Neural progenitor cell (in vitro differentiated cells): ENCODE data around the gene PGM2. TPM values are rescaled to one million over a fixed set of nuclear protein-coding genes. Genes with fewer than 3 reads are reported as not detected.

Experiments
- DNase-seq: peaks from one replicate; pipeline ENCODE4 v3.0.0-alpha.2; 2016; ENCODE audit warnings: low spot score
- H2AFZ ChIP-seq: fragments of 200-600 bp; sonication (generic); replicated peaks from 2 replicates; pipeline ENCODE4 v1.6.1; 2016; ENCODE audit warnings: antibody characterized with exemption
- H3F3A ChIP-seq: fragments of 200-600 bp; sonication (generic); 2 replicates; pipeline ENCODE4 v1.6.1; 2016; ENCODE audit warnings: antibody characterized with exemption, low read depth
- H3K27ac ChIP-seq: fragments of 200-600 bp; sonication (generic); 2 replicates; pipeline ENCODE4 v1.5.1; 2016; ENCODE audit warnings: mild to moderate bottlenecking
- H3K27me3 ChIP-seq: fragments of 200-600 bp; sonication (generic); 2 replicates; pipeline ENCODE4 v1.6.1; 2016; ENCODE audit warnings: mild to moderate bottlenecking, moderate library complexity
- H3K36me3 ChIP-seq: fragments of 200-600 bp; sonication (generic); 2 replicates; pipeline ENCODE4 v1.5.1; 2016
- H3K4me1 ChIP-seq: fragments of 200-600 bp; sonication (generic); 2 replicates; pipeline ENCODE4 v1.6.1; 2016; ENCODE audit warnings: mixed run types
- H3K4me2 ChIP-seq: fragments of 200-600 bp; sonication (generic); 2 replicates; pipeline ENCODE4 v1.6.1; 2016
- H3K4me3 ChIP-seq: fragments of 200-600 bp; sonication (generic); 2 replicates; pipeline ENCODE4 v1.5.1; 2016
- H3K79me2 ChIP-seq: fragments of 200-600 bp; sonication (generic); 2 replicates; pipeline ENCODE4 v1.6.1; 2016; ENCODE audit warnings: low read depth
- H3K9ac ChIP-seq: fragments of 200-600 bp; sonication (generic); 2 replicates; pipeline ENCODE4 v1.6.1; 2016
- H3K9me3 ChIP-seq: fragments of 200-600 bp; sonication (generic); 2 replicates; pipeline ENCODE4 v1.5.1; 2016; ENCODE audit warnings: low read depth
- H4K20me1 ChIP-seq: fragments of 200-600 bp; sonication (generic); 2 replicates; pipeline ENCODE4 v1.6.1; 2016; ENCODE audit warnings: low read depth
- H3K27ac Mint-ChIP-seq: 3 replicates; pipeline ENCODE4 v1.8.0; 2021; ENCODE audit warnings: mixed read lengths
- H3K27me3 Mint-ChIP-seq: 2 replicates; pipeline ENCODE4 v1.8.0; 2022; ENCODE audit warnings: low read depth, mild to moderate bottlenecking, inconsistent platforms, moderate library complexity, mixed read lengths; ENCODE audit not compliant: insufficient read depth
- H3K36me3 Mint-ChIP-seq: 3 replicates; pipeline ENCODE4 v1.8.0; 2021; ENCODE audit warnings: mixed read lengths
- H3K4me1 Mint-ChIP-seq: 3 replicates; pipeline ENCODE4 v1.8.0; 2021; ENCODE audit warnings: mixed read lengths
- H3K4me3 Mint-ChIP-seq: 3 replicates; pipeline ENCODE4 v1.8.0; 2021; ENCODE audit warnings: mild to moderate bottlenecking, moderate library complexity, mixed read lengths
- H3K9me3 Mint-ChIP-seq: 3 replicates; pipeline ENCODE4 v1.8.0; 2020; ENCODE audit warnings: mixed read lengths
- EZH2 ChIP-seq: fragments of 200-600 bp; sonication (generic); IDR thresholded peaks from 2 replicates; pipeline ENCODE4 v1.6.1; 2017; ENCODE audit warnings: antibody characterized with exemption, mild to moderate bottlenecking, moderate library complexity
- EZH2phosphoT487 ChIP-seq: fragments of 200-600 bp; sonication (generic); IDR thresholded peaks from 2 replicates; pipeline ENCODE4 v1.6.1; 2017; ENCODE audit warnings: antibody characterized with exemption
- total RNA-seq: library from RNA; depleted of rRNA; stranded (reverse); fragments of >200 nt; gene quantifications from 2 replicates; pipeline ENCODE4 v1.2.3, GENCODE V29; 2015; ENCODE audit warnings: low replicate concordance
- TF ChIP-seq, protein P1 (sequence below): fragments of 200-600 bp; sonication (generic); IDR thresholded peaks from 2 replicates; pipeline ENCODE4 v1.5.1; 2017; ENCODE audit warnings: antibody characterized with exemption, mild to moderate bottlenecking

PGM2 gene
- total RNA-seq, 1 donor from 2014 or later, result 20.1 TPM

DNA sequence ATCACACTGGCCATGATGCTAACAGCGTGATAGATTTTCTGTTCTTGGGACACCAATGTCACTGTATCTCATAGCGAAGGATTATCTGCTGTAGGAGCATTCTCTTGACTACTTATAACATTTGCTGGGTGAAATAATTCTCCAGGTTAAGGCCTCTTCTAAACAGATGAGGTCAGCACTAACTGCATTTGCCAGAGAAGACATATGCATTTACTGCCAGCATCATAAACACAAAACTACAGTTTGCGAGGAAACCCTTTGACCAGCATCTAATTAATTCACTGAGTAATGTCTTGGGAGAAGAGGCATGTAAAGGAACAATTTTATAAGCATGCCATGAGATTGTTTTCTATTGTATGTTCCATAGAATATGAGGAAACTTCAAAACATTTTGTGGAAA, 78.3 kb downstream of the PGM2 start:
- Histone ChIP-seq H3F3A (no peaks in the 10 kb centered on the region), H4K20me1 (no peaks in the 10 kb centered on the region), H3K4me1 (no peaks in the 10 kb centered on the region), H3K9ac (no peak overlapping the region), H3K79me2 (no peaks in the 10 kb centered on the region), H3K4me3 (no peak overlapping the region), H3K9me3 (no peaks in the 10 kb centered on the region), H3K27me3 (no peaks in the 10 kb centered on the region), H3K36me3 (no peaks in the 10 kb centered on the region), H3K4me2 (no peak overlapping the region), H3K27ac (no peak overlapping the region), H2AFZ (no peak overlapping the region)
- H3K4me3 Mint-ChIP-seq, result no peak overlapping the region
- H3K9me3 Mint-ChIP-seq, result no peaks in the 10 kb centered on the region
- no peaks in the 10 kb centered on the region for H3K27me3 Mint-ChIP-seq
- DNase-seq, result no peak
- no peaks in the 10 kb centered on the region for H3K36me3 Mint-ChIP-seq
- H3K27ac Mint-ChIP-seq, result no peak overlapping the region
- no peak for TF ChIP-seq EZH2
- TF ChIP-seq, protein P1, sequence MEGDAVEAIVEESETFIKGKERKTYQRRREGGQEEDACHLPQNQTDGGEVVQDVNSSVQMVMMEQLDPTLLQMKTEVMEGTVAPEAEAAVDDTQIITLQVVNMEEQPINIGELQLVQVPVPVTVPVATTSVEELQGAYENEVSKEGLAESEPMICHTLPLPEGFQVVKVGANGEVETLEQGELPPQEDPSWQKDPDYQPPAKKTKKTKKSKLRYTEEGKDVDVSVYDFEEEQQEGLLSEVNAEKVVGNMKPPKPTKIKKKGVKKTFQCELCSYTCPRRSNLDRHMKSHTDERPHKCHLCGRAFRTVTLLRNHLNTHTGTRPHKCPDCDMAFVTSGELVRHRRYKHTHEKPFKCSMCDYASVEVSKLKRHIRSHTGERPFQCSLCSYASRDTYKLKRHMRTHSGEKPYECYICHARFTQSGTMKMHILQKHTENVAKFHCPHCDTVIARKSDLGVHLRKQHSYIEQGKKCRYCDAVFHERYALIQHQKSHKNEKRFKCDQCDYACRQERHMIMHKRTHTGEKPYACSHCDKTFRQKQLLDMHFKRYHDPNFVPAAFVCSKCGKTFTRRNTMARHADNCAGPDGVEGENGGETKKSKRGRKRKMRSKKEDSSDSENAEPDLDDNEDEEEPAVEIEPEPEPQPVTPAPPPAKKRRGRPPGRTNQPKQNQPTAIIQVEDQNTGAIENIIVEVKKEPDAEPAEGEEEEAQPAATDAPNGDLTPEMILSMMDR, result no peak
- no peak for TF ChIP-seq EZH2phosphoT487
- peaks cover 18% of the 10 kb centered on the region for H3K4me1 Mint-ChIP-seq

GRCh38 chr4:37905533-37906169, 79.2 kb downstream of the PGM2 start:
- H3K27ac ChIP-seq, result no peak overlapping the region
- Mint-ChIP-seq H3K9me3 (no peaks in the 10 kb centered on the region), H3K27ac (no peak overlapping the region), H3K27me3 (no peaks in the 10 kb centered on the region), H3K4me1 (peaks cover 18% of the 10 kb centered on the region), H3K4me3 (no peak overlapping the region), H3K36me3 (no peaks in the 10 kb centered on the region)
- DNase-seq, result no peak
- H3K4me1 ChIP-seq, result no peaks in the 10 kb centered on the region
- H3K9me3 ChIP-seq, result no peaks in the 10 kb centered on the region
- H2AFZ ChIP-seq, result no peak overlapping the region
- no peaks in the 10 kb centered on the region for H4K20me1 ChIP-seq
- H3F3A ChIP-seq, result no peaks in the 10 kb centered on the region
- H3K9ac ChIP-seq, result no peak overlapping the region
- no peaks in the 10 kb centered on the region for H3K27me3 ChIP-seq
- no peak overlapping the region for H3K4me3 ChIP-seq
- H3K36me3 ChIP-seq, result no peaks in the 10 kb centered on the region
- H3K79me2 ChIP-seq, result no peaks in the 10 kb centered on the region
- TF ChIP-seq, protein P1, result no peak
- TF ChIP-seq EZH2 (no peak), EZH2phosphoT487 (no peak)
- H3K4me2 ChIP-seq, result no peak overlapping the region

DNA sequence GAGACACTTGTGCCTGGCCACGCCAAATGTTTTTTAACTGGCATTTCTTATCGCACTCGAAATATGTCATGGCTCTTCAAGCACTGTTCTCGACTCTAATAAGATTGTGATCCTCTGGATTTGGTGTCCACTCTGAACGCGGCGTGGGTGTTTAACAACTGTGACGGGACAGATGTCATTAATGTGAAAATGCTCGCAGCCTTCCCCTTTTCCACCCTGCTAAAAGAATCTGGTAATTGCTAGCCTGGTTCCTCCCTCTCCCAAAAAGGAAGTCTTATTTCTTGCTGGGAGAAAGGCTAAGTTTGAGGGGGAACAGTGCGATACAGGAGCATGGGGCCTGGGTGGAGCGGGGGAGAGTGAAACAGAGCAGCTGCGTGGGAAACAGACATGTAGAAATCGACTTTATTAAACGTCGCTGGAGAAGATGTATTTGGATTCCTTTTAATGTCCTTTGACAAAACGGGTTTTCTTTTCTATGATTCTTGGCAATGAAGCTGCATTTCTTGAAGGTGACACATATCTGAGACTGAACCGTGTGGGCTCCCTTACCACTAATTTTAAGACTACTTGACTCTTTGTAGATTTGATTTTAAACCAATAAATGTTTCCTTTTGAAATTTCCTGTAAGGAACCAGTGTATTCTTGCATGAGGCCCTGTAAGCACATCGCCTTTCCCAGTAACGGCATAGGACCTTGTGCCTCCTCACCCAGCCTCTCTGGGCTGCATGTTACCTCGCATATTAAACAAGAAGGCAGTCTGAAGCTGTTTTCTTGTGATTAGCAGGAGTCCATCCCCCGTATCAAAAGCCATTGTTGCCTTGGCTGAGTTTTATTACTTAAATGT, 82.2 kb downstream of the PGM2 start:
- Mint-ChIP-seq H3K27me3 (no peaks in the 10 kb centered on the region), H3K4me3 (no peak overlapping the region), H3K36me3 (no peaks in the 10 kb centered on the region), H3K9me3 (no peaks in the 10 kb centered on the region), H3K27ac (no peak overlapping the region), H3K4me1 (peaks cover 18% of the 10 kb centered on the region)
- Histone ChIP-seq H4K20me1 (no peaks in the 10 kb centered on the region), H2AFZ (peak overlapping the region; percentile 50), H3F3A (no peaks in the 10 kb centered on the region), H3K4me3 (no peak overlapping the region), H3K4me1 (no peaks in the 10 kb centered on the region), H3K9ac (no peak overlapping the region), H3K9me3 (no peaks in the 10 kb centered on the region), H3K36me3 (no peaks in the 10 kb centered on the region), H3K79me2 (no peaks in the 10 kb centered on the region), H3K27me3 (no peaks in the 10 kb centered on the region), H3K27ac (no peak overlapping the region), H3K4me2 (no peak overlapping the region)
- no peak for DNase-seq
- TF ChIP-seq, protein P1, result no peak
- TF ChIP-seq EZH2phosphoT487, result no peak
- no peak for TF ChIP-seq EZH2
